Measurements from ENCODE around the gene PIK3R3.

PIK3R3 gene

GRCh38 chr1:46174448-46175231, 42.2 kb upstream of the PIK3R3 start, which contains the start of gene TSPAN1:
Gene TSPAN1 (plus strand): TSS chr1:46175087. CDS start chr1:46181108, 6,021 bp downstream.
- DNase-seq (ENCODE audit: low read depth): no peak
- H3K4me3 ChIP-seq (ENCODE audit: low read depth, low read length): no peak within 1 kb of the TSS
- TF ChIP-seq, protein P1, sequence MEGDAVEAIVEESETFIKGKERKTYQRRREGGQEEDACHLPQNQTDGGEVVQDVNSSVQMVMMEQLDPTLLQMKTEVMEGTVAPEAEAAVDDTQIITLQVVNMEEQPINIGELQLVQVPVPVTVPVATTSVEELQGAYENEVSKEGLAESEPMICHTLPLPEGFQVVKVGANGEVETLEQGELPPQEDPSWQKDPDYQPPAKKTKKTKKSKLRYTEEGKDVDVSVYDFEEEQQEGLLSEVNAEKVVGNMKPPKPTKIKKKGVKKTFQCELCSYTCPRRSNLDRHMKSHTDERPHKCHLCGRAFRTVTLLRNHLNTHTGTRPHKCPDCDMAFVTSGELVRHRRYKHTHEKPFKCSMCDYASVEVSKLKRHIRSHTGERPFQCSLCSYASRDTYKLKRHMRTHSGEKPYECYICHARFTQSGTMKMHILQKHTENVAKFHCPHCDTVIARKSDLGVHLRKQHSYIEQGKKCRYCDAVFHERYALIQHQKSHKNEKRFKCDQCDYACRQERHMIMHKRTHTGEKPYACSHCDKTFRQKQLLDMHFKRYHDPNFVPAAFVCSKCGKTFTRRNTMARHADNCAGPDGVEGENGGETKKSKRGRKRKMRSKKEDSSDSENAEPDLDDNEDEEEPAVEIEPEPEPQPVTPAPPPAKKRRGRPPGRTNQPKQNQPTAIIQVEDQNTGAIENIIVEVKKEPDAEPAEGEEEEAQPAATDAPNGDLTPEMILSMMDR (IDR thresholded peaks at IDR 0.05; ENCODE audit: low read depth, low read length, missing control alignments): no peak

GRCh38 chr1:46173361-46173856, 41.0 kb upstream of the PIK3R3 start:
- DNase-seq (ENCODE audit: low read depth): no peak
- H3K4me3 ChIP-seq (ENCODE audit: low read depth, low read length): no peak overlapping the region
- TF ChIP-seq, protein P1 (IDR thresholded peaks at IDR 0.05; ENCODE audit: low read depth, low read length, missing control alignments): no peak

DNA sequence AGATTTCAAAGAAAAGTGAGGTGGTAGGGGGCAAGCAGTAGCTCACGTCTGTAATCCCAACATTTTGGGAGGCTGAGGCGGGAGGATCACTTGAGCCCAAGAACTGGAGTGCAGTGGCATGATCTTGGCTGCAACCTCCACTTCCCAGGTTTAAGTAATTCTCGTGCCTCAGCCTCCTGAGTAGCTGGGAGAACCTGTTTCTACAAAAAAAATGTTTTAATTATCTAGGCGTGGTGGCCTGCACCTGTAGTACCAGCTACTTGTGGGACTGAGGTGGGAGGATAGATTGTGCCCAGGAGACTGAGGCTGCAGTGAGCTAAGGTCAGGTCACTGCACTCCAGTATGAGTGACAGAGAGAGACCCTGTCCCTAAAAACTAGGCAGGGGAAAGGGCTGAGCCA, 39.9 kb upstream of the PIK3R3 start:
- no peak for DNase-seq (ENCODE audit: low read depth)
- TF ChIP-seq, protein P1 (IDR thresholded peaks at IDR 0.05; ENCODE audit: low read depth, low read length, missing control alignments): no peak
- H3K4me3 ChIP-seq (ENCODE audit: low read depth, low read length): no peak overlapping the region

GRCh38 chr1:46171871-46172270, 39.4 kb upstream of the PIK3R3 start:
- no peak overlapping the region for H3K4me3 ChIP-seq (ENCODE audit: low read depth, low read length)
- TF ChIP-seq, protein P1 (IDR thresholded peaks at IDR 0.05; ENCODE audit: low read depth, low read length, missing control alignments): no peak
- no peak for DNase-seq (ENCODE audit: low read depth)

DNA sequence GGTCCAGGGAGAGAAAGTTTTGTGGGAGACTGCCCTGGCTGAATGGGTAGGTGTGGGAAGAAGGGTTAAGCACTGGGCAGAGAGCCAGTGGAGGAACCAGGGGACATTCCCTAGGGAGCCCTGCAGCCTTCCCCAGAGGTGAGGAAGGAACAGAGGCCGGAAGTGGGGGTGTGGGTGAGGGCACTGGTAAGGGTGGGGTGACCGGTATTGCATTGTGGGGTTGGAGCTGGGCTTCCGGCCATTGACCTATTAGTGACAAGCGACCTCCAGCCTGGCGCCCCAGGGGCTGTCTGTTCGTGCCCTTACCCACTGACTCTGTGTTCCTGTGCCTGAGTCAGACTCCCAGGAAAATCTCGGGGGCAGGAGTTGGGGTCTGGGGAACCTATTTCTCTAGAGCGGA, 38.9 kb upstream of the PIK3R3 start:
- H3K4me3 ChIP-seq (ENCODE audit: low read depth, low read length): no peak overlapping the region
- TF ChIP-seq, protein P1 (IDR thresholded peaks at IDR 0.05; ENCODE audit: low read depth, low read length, missing control alignments): no peak
- no peak for DNase-seq (ENCODE audit: low read depth)

DNA sequence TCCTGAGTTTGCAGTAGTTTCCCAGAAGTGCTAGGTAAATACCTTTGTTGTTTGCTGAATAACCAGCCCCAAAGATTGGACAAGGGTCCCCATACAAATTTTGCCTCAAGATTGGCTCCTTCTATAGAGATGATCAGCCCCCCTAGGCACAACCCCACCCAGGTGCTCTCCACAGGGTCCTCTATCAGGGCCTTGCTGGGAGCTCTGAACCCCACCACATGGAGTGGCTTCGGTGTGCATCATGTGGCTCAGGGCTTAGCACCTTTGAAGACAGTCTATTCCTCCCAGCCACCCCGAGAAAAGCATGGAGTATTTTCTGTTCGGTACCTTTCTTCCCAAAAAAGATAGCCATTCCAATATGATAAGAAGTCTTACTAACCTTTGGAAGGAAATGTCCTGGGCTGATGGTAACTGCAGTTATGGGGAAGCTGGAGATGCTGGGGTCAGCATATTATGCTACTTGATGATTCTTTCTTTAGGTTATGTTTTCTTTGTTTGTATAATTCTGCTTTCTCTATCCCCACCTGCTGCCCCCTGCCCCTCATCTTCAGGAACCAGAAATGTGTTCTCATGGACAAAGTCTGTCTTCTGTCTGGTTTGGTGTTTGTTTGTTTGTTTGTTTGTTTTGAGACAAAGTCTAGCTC, 37.5 kb upstream of the PIK3R3 start:
- DNase-seq (ENCODE audit: low read depth): no peak
- TF ChIP-seq, protein P1 (IDR thresholded peaks at IDR 0.05; ENCODE audit: low read depth, low read length, missing control alignments): no peak
- H3K4me3 ChIP-seq (ENCODE audit: low read depth, low read length): no peak overlapping the region

Data from GM12864 (cell line).